H1 (cell line): Measurements from ENCODE around the gene CAMK2B. TPM values are rescaled to one million over a fixed set of nuclear protein-coding genes. Genes with fewer than 3 reads are reported as not detected.

Experiments
- CTCF ChIA-PET: fragments of 300-600 bp; sonication (Branson Sonifier 250); formaldehyde crosslinking; loops from one replicate; lab custom pipeline; 2021; ENCODE audit not compliant: partially characterized antibody; lab: Charles Lee
- POLR2A ChIA-PET: fragments of 300-600 bp; sonication (Branson Sonifier 250); formaldehyde crosslinking; loops from one replicate; lab custom pipeline; 2021; ENCODE audit warnings: inconsistent platforms; ENCODE audit not compliant: partially characterized antibody; lab: Charles Lee
- DNase-seq, 2 experiments: peaks; one replicate each; pipeline versions ENCODE4 v3.0.0 to v3.0.0-alpha.2; 2010 to 2022; ENCODE audit warnings: low spot score in 2 of 2, low read depth in 1 of 2, mixed read lengths in 1 of 2
- FAIRE-seq: peaks from 2 replicates; lab custom pipeline; 2011; peaks lifted over from hg19 to GRCh38; lab: Jason Lieb, UNC
- H2AFZ ChIP-seq: 2 replicates; pipeline ENCODE4 v1.8.1; 2012; ENCODE audit warnings: low read length, inconsistent platforms
- H2AK5ac ChIP-seq: 2 replicates; pipeline ENCODE4 v1.6.1; 2013; ENCODE audit warnings: low read depth, low read length
- H2BK120ac ChIP-seq: replicated peaks from 2 replicates; pipeline ENCODE3; 2013; ENCODE audit warnings: low read depth, low read length, inconsistent platforms
- H2BK12ac ChIP-seq: 2 replicates; pipeline ENCODE4 v1.6.1; 2013; ENCODE audit warnings: low read depth, low read length
- H2BK15ac ChIP-seq: 2 replicates; pipeline ENCODE4 v1.6.1; 2013; ENCODE audit warnings: low read length
- H2BK20ac ChIP-seq: 2 replicates; pipeline ENCODE4 v1.6.1; 2013; ENCODE audit warnings: low read length
- H2BK5ac ChIP-seq: 2 replicates; pipeline ENCODE4 v1.6.1; 2013; ENCODE audit warnings: low read depth, low read length
- H3K14ac ChIP-seq: 2 replicates; pipeline ENCODE4 v1.6.1; 2013; ENCODE audit warnings: inconsistent platforms; ENCODE audit not compliant: insufficient read length
- H3K18ac ChIP-seq: 2 replicates; pipeline ENCODE4 v1.6.1; 2013; ENCODE audit warnings: low read length; ENCODE audit errors: extremely low read depth
- H3K23ac ChIP-seq: 2 replicates; pipeline ENCODE4 v1.6.1; 2013; ENCODE audit warnings: inconsistent platforms; ENCODE audit not compliant: insufficient read length
- H3K23me2 ChIP-seq: 2 replicates; pipeline ENCODE4 v1.6.1; 2013; ENCODE audit warnings: low read depth, low read length
- H3K27ac ChIP-seq: 2 replicates; pipeline ENCODE4 v1.6.1; 2011; ENCODE audit warnings: low read depth, low read length, inconsistent platforms
- H3K27me3 ChIP-seq, 4 experiments: replicated peaks in 1 of 4; 1 replicate in 1 of 4; 2 replicates in 3 of 4; pipeline versions ENCODE4 v1.6.1 to v1.8.1; 2011 to 2013; ENCODE audit warnings: low read length in 3 of 4, mild to moderate bottlenecking in 3 of 4, inconsistent platforms in 2 of 4, mixed read lengths in 2 of 4, moderate library complexity in 1 of 4; ENCODE audit not compliant: control insufficient read depth in 3 of 4, insufficient read depth in 3 of 4; ENCODE audit errors: extremely low read depth in 1 of 4
- H3K36me3 ChIP-seq, 4 experiments: 2 replicates each; pipeline versions ENCODE4 v1.6.1 to v1.8.1; 2011 to 2013; ENCODE audit warnings: mild to moderate bottlenecking in 4 of 4, low read length in 3 of 4, moderate library complexity in 2 of 4, control low read depth in 1 of 4, inconsistent platforms in 1 of 4; ENCODE audit not compliant: insufficient read depth in 4 of 4, control insufficient read depth in 2 of 4
- H3K4ac ChIP-seq: replicated peaks from 2 replicates; pipeline ENCODE3; 2013; ENCODE audit warnings: low read length, low read depth, mixed read lengths, inconsistent platforms; ENCODE audit not compliant: insufficient read length
- H3K4me1 ChIP-seq, 4 experiments: replicated peaks in 1 of 4; 1 replicate in 1 of 4; 2 replicates in 3 of 4; pipeline versions ENCODE4 v1.6.1 to v1.8.1; 2011 to 2013; ENCODE audit warnings: low read length in 3 of 4, inconsistent platforms in 2 of 4, mixed read lengths in 1 of 4; ENCODE audit not compliant: insufficient read depth in 4 of 4, control insufficient read depth in 3 of 4
- H3K4me2 ChIP-seq, 2 experiments: 2 replicates each; pipeline versions ENCODE4 v1.6.1 to v1.8.1; 2011 to 2013; ENCODE audit warnings: low read depth in 2 of 2, low read length in 2 of 2, control low read depth in 1 of 2, inconsistent platforms in 1 of 2, mild to moderate bottlenecking in 1 of 2; ENCODE audit not compliant: insufficient read depth in 1 of 2
- H3K4me3 ChIP-seq, 4 experiments: fragments of 200-600, 300-600 bp in 1 of 4; sonication (generic), shearing (Covaris generic), sonication (Bioruptor Twin) in 1 of 4; 2 replicates each; pipeline versions ENCODE4 v1.5.1 to v1.8.1; 2011 to 2016; ENCODE audit warnings: low read length in 4 of 4, low read depth in 3 of 4, control low read depth in 2 of 4, inconsistent platforms in 2 of 4, mild to moderate bottlenecking in 2 of 4, mixed read lengths in 1 of 4, moderate library complexity in 1 of 4; ENCODE audit not compliant: insufficient read depth in 2 of 4; ENCODE audit errors: extremely low read depth in 1 of 4
- H3K56ac ChIP-seq: replicated peaks from 2 replicates; pipeline ENCODE3; 2013; ENCODE audit warnings: low read depth, mild to moderate bottlenecking, mixed read lengths, low read length, inconsistent platforms; ENCODE audit not compliant: insufficient read length
- H3K79me1 ChIP-seq: 2 replicates; pipeline ENCODE4 v1.6.1; 2013; ENCODE audit warnings: low read depth, low read length, control low read depth
- H3K79me2 ChIP-seq, 2 experiments: 2 replicates each; pipeline versions ENCODE4 v1.6.1 to v1.8.1; 2012 to 2013; ENCODE audit warnings: low read length in 2 of 2, mild to moderate bottlenecking in 2 of 2, inconsistent platforms in 1 of 2; ENCODE audit not compliant: insufficient read depth in 2 of 2, control insufficient read depth in 1 of 2
- H3K9ac ChIP-seq, 4 experiments: replicated peaks in 1 of 4; 1 replicate in 1 of 4; 2 replicates in 3 of 4; pipeline versions ENCODE4 v1.6.1 to v1.8.1; 2011 to 2013; ENCODE audit warnings: low read depth in 3 of 4, low read length in 3 of 4, control low read depth in 2 of 4, mild to moderate bottlenecking in 2 of 4, moderate library complexity in 2 of 4, inconsistent platforms in 1 of 4; ENCODE audit errors: extremely low read depth in 1 of 4
- H3K9me3 ChIP-seq, 2 experiments: 2 replicates each; pipeline versions ENCODE4 v1.6.1 to v1.8.1; 2012 to 2013; ENCODE audit warnings: mild to moderate bottlenecking in 2 of 2, moderate library complexity in 2 of 2, control low read depth in 1 of 2, inconsistent platforms in 1 of 2, low read depth in 1 of 2, low read length in 1 of 2, mixed read lengths in 1 of 2; ENCODE audit not compliant: insufficient read depth in 2 of 2
- H4K20me1 ChIP-seq, 2 experiments: replicated peaks in 1 of 2; 2 replicates each; pipeline versions ENCODE3 to v1.8.1; 2011 to 2013; ENCODE audit warnings: inconsistent platforms in 2 of 2, low read length in 2 of 2, mild to moderate bottlenecking in 1 of 2; ENCODE audit not compliant: insufficient read depth in 2 of 2, control insufficient read depth in 1 of 2
- H4K5ac ChIP-seq: 2 replicates; pipeline ENCODE4 v1.6.1; 2013; ENCODE audit warnings: low read length, low read depth, mixed read lengths, inconsistent platforms; ENCODE audit not compliant: insufficient read length
- H4K8ac ChIP-seq: 2 replicates; pipeline ENCODE4 v1.8.0; 2013; ENCODE audit warnings: mild to moderate bottlenecking, moderate library complexity, low read length, inconsistent platforms; ENCODE audit not compliant: insufficient read depth; ENCODE audit errors: extremely low read depth
- H4K91ac ChIP-seq: replicated peaks from 2 replicates; pipeline ENCODE3; 2013; ENCODE audit warnings: low read length, mixed read lengths, inconsistent platforms; ENCODE audit not compliant: insufficient read length
- CEBPB ChIP-seq: IDR thresholded peaks from 2 replicates; pipeline ENCODE4 v1.6.1; 2012; ENCODE audit warnings: low read depth, low read length
- EGR1 ChIP-seq: IDR thresholded peaks from 2 replicates; pipeline ENCODE4 v1.6.1; 2011; ENCODE audit warnings: low read depth, low read length, borderline replicate concordance
- HDAC2 ChIP-seq, 2 experiments: fragments of 300-600 bp in 1 of 2; sonication (generic) in 1 of 2; IDR thresholded peaks; 2 replicates each; pipeline ENCODE4 v1.6.1; 2011 to 2012; ENCODE audit warnings: low read depth in 2 of 2, low read length in 2 of 2, mild to moderate bottlenecking in 2 of 2, moderate library complexity in 2 of 2, borderline replicate concordance in 1 of 2, inconsistent platforms in 1 of 2
- WGBS, 2 experiments: shearing (Covaris generic) in 1 of 2; methylation state at CpG; one replicate each; pipeline versions ENCODE4 v1.1.6 to v1.1.7; 2013 to 2015; ENCODE audit warnings: low lambda C conversion rate in 2 of 2, mixed read lengths in 2 of 2, inconsistent platforms in 1 of 2, low coverage in 1 of 2, missing lambda C conversion rate in 1 of 2; ENCODE audit not compliant: insufficient replicate concordance in 2 of 2, insufficient coverage in 1 of 2, insufficient read length in 1 of 2; ENCODE audit errors: extremely low coverage in 1 of 2, missing lambda C conversion rate in 1 of 2; 5-methylcytosine and 5-hydroxymethylcytosine counted together
- polyA plus RNA-seq, 7 experiments: library from polyadenylated mRNA; depleted of rRNA in 3 of 7; stranded (reverse) in 5 of 7; unstranded in 2 of 7; fragments of >200 nt in 5 of 7; fragments of 200-250 nt in 2 of 7; gene quantifications; 1 replicate in 5 of 7; 2 replicates in 1 of 7; 4 replicates in 1 of 7; pipeline versions ENCODE4 v1.2.1 to v1.2.3, GENCODE V29; 2011 to 2013; ENCODE audit warnings: missing spikeins in 2 of 7, mixed read lengths in 2 of 7
- total RNA-seq: library from RNA; stranded (reverse); fragmentation: NEBNext Ultra II Directional; extraction: Animal tissue kit (Norgen Biotek cat#: 25700); gene quantifications from 2 replicates; pipeline ENCODE4 v1.2.1, GENCODE V29; 2021

The CAMK2B gene
- total and polyA plus RNA-seq, 2 of the 8 experiments (the other 6 are each of a cell fraction or from before 2014, with no cell fraction given): 0.05 to 0.15 TPM

- H3K9ac ChIP-seq: no peak overlapping the region
- H3K4me1 ChIP-seq: peaks cover 0 to 8% (median 6%) of the 10 kb centered on the region in 4 experiments; a peak in 4 of 7 replicates
- no peak overlapping the region for H3K23ac ChIP-seq
- H3K4me3 ChIP-seq: no peak overlapping the region
- DNase-seq (no peak), FAIRE-seq (no peak)
- 79% methylated on average over 7 of the region's 7 CpGs; no CpG with 5 or more reads in 1 of the 2 experiments for WGBS, 2 experiments
- H3K18ac ChIP-seq: no peak overlapping the region
- peaks cover 6% of the 10 kb centered on the region; the same call in 1 of the 2 replicates for H3K23me2 ChIP-seq
- no peak overlapping the region for H2AFZ ChIP-seq
- no peak overlapping the region for H3K4ac ChIP-seq
- no peak overlapping the region for H2BK120ac ChIP-seq
- ChIA-PET POLR2A (interaction anchor here (0.8 kb wide), 1 partner anchor 13 kb away, joined by 3 read pairs; no protein-coding TSS in a partner anchor), CTCF (interaction anchor here (0.9 to 1.3 kb wide), 2 partner anchors 14 to 70 kb away, joined by 4 to 5 read pairs; no protein-coding TSS in a partner anchor)
- H4K5ac ChIP-seq: no peak overlapping the region
- no peak for TF ChIP-seq HDAC2 (IDR thresholded peaks at IDR 0.05; ENCODE audit: borderline replicate concordance in 1 of 2, low read depth in 2 of 2, low read length in 2 of 2)
- no peak for TF ChIP-seq CEBPB
- no peak for TF ChIP-seq EGR1
- H4K8ac ChIP-seq: no peak overlapping the region
- H3K79me1 ChIP-seq: no peaks in the 10 kb centered on the region
- H3K27me3 ChIP-seq: peaks cover 16 to 25% (median 23%) of the 10 kb centered on the region in 4 experiments; a peak in 6 of 7 replicates
- H2AK5ac ChIP-seq: no peak overlapping the region
- H4K91ac ChIP-seq: no peak overlapping the region
- H3K56ac ChIP-seq: no peak overlapping the region
- H3K79me2 ChIP-seq: no peaks in the 10 kb centered on the region
- no peak overlapping the region for H2BK5ac ChIP-seq
- no peak overlapping the region for H3K14ac ChIP-seq
- no peak overlapping the region for H2BK12ac ChIP-seq
- H3K27ac ChIP-seq: no peak overlapping the region
- no peak overlapping the region for H2BK15ac ChIP-seq
- H4K20me1 ChIP-seq: peaks cover 0 to 1% of the 10 kb centered on the region in 2 experiments
- H3K9me3 ChIP-seq: no peaks in the 10 kb centered on the region
- H3K36me3 ChIP-seq: no peaks in the 10 kb centered on the region
- H2BK20ac ChIP-seq: no peak overlapping the region
- no peak overlapping the region for H3K4me2 ChIP-seq
Measured at GRCh38 chr7:44313621-44314031, 11.8 kb downstream of the CAMK2B start.
